Fibroblast of pulmonary artery (primary cell): ENCODE data around the gene SDK1.

Experiments
- DNase-seq: peaks from one replicate; pipeline ENCODE4 v3.0.0-alpha.2; 2010; ENCODE audit warnings: low read depth
- H3K4me3 ChIP-seq: replicated peaks from 2 replicates; pipeline ENCODE4 v1.5.1; 2011; ENCODE audit warnings: low read depth, mild to moderate bottlenecking, control low read depth, low read length, moderate library complexity
- TF ChIP-seq, protein P1 (sequence below): IDR thresholded peaks from 2 replicates; pipeline ENCODE4 v1.5.1; 2011; ENCODE audit warnings: mild to moderate bottlenecking, control low read depth, low read length, inconsistent platforms; ENCODE audit errors: missing control alignments

The SDK1 gene

DNA sequence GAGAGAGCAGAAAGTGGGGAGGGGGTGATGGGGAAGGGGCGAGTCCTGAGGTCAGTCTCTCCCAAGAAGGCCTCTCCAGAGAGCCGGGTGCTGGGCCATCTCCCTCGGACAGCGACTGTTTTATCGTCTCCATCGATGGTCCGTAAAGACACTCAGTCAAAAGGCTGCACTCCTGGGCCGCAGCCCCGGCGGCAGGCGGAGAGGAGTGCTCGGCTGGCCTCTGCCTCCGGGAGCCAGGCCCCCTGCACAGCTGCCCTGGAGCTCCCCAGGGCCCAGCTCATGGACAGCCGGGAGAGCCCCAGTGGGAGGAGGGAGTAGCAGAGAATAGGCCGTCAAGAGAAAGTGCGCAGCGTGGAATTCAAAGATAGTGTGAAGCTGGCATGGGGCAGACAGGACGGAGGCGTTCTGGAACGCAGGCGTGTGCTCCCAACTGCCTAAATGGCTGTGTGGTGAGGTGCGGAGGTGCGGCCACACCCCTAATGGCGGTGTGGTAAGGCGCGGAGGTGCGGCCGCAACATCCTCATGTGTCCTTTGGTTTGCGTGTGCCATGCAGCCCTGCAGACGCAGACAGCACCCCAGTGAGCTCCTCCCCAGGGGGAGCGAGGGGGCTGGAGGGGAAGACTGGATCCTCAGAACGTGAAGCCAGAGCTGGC, 903.6 kb downstream of the SDK1 start:
- no peak for DNase-seq
- TF ChIP-seq, protein P1, sequence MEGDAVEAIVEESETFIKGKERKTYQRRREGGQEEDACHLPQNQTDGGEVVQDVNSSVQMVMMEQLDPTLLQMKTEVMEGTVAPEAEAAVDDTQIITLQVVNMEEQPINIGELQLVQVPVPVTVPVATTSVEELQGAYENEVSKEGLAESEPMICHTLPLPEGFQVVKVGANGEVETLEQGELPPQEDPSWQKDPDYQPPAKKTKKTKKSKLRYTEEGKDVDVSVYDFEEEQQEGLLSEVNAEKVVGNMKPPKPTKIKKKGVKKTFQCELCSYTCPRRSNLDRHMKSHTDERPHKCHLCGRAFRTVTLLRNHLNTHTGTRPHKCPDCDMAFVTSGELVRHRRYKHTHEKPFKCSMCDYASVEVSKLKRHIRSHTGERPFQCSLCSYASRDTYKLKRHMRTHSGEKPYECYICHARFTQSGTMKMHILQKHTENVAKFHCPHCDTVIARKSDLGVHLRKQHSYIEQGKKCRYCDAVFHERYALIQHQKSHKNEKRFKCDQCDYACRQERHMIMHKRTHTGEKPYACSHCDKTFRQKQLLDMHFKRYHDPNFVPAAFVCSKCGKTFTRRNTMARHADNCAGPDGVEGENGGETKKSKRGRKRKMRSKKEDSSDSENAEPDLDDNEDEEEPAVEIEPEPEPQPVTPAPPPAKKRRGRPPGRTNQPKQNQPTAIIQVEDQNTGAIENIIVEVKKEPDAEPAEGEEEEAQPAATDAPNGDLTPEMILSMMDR = no peak
- no peak overlapping the region for H3K4me3 ChIP-seq

DNA sequence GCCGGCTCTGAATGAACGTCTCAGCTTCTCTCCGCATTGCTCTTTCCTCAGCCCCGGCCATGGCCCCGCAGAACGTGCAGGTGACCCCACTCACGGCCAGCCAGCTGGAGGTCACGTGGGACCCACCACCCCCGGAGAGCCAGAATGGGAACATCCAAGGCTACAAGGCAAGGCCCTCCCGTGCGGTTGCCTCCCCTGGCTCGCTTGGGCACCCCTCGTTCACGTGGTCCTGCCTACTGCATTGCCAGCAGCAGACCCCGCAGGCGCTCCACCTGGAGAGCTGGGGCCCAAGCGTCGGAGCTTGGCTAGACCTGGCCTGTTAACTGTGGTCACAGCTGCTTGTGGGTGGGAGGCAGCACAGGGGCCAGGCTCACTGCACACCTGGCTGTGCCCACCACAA, 904.8 kb downstream of the SDK1 start:
- TF ChIP-seq, protein P1 = no peak
- no peak for DNase-seq
- no peak overlapping the region for H3K4me3 ChIP-seq

DNA sequence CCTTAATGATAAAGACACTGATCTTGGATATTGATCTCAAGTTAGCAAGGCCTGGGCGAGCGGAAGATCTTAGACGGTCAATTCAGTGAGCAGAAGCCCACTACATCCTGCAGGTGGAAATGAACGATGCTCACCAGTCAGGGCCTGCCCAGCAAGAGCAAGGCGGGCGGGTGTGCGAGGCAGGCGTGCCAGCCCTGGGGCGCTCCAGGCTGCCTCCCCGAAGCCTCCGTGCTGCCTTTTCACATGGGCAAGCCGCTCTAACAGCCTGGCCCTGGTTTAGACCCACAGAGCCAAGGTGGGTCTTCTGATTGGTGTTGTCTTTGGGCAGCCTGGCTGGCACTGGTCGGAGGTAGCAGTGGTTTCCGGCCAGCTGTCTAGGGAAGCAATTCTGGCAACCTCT, 906.0 kb downstream of the SDK1 start:
- no peak for DNase-seq
- no peak overlapping the region for H3K4me3 ChIP-seq
- TF ChIP-seq, protein P1 = no peak

DNA sequence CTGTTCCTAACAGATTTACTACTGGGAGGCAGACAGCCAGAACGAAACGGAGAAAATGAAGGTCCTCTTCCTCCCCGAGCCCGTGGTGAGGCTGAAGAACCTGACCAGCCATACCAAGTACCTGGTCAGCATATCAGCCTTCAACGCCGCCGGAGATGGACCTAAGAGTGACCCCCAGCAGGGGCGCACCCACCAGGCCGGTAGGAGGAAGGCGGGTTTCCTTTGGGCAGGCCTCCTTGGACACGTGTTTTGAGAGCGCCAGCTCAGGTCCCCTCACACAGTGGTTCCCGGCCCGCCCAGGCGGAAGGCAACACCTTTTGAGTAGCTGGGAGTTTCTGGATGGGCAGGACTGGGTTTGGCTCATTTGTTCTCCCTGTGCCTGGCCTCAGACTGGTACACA, 907.0 kb downstream of the SDK1 start:
- no peak overlapping the region for H3K4me3 ChIP-seq
- TF ChIP-seq, protein P1 = no peak
- no peak for DNase-seq

DNA sequence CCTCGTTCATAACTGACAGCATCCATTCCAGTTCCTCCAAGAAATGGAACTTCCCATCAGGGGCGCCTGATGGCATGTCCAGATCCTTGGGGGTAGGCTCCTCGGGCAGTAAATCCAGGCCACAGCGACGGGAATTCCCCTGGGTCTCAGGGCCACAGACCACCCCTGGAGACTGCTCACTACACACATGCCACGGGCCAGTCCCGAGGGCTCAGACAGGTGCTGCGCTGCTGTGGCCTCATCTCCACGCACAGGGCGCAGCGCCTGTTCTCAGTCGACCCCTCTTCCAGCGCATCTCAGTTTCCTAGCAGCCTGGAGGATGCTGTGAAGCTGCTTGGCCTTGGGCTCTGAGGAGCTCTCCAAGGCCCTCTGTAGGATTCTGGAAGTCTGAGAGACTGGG, 907.5 kb downstream of the SDK1 start:
- TF ChIP-seq, protein P1 = no peak
- H3K4me3 ChIP-seq = no peak overlapping the region
- no peak for DNase-seq

DNA sequence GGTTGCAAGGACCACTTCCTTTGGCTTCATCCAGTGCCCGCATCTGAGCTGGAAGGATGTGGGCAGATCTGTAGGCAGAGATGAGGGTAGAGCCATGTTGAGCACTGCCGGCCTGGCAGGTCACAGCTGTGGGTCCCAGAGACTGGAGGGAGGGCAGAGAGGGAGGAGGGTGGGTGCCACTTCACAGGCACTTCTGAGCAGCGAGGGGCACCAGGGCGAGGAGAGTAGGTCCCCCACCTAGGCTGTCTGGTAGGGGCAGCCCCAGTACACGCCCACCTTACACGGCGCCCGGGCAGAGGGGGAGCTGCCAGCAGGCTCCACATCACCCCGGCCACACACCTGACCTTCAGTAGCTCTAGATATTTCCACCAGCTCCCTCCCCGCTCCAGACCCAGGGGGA, 908.1 kb downstream of the SDK1 start:
- no peak for DNase-seq
- TF ChIP-seq, protein P1 = no peak
- no peak overlapping the region for H3K4me3 ChIP-seq

DNA sequence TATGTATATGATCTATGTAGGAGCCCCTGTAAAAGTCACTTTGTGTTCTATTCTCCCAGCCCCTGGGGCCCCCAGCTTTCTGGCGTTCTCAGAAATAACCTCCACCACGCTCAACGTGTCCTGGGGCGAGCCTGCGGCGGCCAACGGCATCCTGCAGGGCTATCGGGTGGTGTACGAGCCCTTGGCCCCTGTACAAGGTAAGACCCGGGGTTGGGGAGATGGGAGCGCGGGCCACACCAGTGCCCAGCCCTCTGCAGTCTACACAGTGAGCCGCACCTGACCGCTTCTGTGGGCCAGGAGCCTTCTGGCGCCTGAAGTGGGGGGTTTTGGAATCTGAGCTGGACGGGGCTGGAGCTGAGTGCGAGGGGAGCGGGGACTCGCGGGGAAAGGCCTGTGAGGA, 908.9 kb downstream of the SDK1 start:
- TF ChIP-seq, protein P1 = no peak
- no peak for DNase-seq
- no peak overlapping the region for H3K4me3 ChIP-seq
